HepG2 (cell line): ENCODE results near the gene CDK11B. TPM values are rescaled to one million over a fixed set of nuclear protein-coding genes. Genes with fewer than 3 reads are reported as not detected.

ENCODE experiments used
- ATAC-seq: fragments of 200-7000 bp; cut with Tn5 transposase; 3 replicates; pipeline ENCODE4 v1.9.1; 2020; ENCODE audit warnings: mild to moderate bottlenecking, moderate library complexity
- BruUV-seq: library from RNA; stranded (reverse); fragments of 400-500 nt; replicated peaks from 2 replicates; lab custom pipeline; 2021; lab: Mats Ljungman, UMichigan
- CTCF ChIA-PET: fragments of 300-600 bp; formaldehyde crosslinking; extraction: SDS; loops from one replicate; lab custom pipeline; 2021; ENCODE audit warnings: low total read pairs, inconsistent platforms, low intra/inter-chr PET ratio; lab: Yijun Ruan, JAX
- POLR2A ChIA-PET: fragments of 350-600 bp; sonication (Branson Sonifier 250); formaldehyde crosslinking; loops from one replicate; lab custom pipeline; 2020; ENCODE audit warnings: antibody characterized with exemption, inconsistent platforms; lab: Yijun Ruan, JAX
- DNase-seq: peaks from one replicate; pipeline ENCODE4 v3.0.0-alpha.2; 2015; ENCODE audit warnings: low spot score
- FAIRE-seq: peaks from 3 replicates; lab custom pipeline; 2011; peaks lifted over from hg19 to GRCh38; lab: Jason Lieb, UNC
- H2AFZ ChIP-seq: one replicate; pipeline ENCODE4 v1.6.1; 2011; ENCODE audit warnings: low read length, inconsistent platforms
- H3K27ac ChIP-seq: fragments of 300-600 bp; 3 replicates; pipeline ENCODE4 v1.8.0; 2011; ENCODE audit warnings: mixed run types, mild to moderate bottlenecking, mixed read lengths, low read length, inconsistent platforms; ENCODE audit not compliant: insufficient read depth; ENCODE audit errors: extremely low read length
- H3K27me3 ChIP-seq, 2 experiments: fragments of 200-600 bp in 1 of 2; 2 replicates in 1 of 2; 3 replicates in 1 of 2; pipeline versions ENCODE4 v1.6.0 to v1.8.0; 2011; ENCODE audit warnings: low read length in 2 of 2, mild to moderate bottlenecking in 2 of 2, moderate library complexity in 2 of 2, inconsistent platforms in 1 of 2; ENCODE audit not compliant: insufficient read depth in 2 of 2, control insufficient read depth in 1 of 2
- H3K36me3 ChIP-seq, 2 experiments: fragments of 200-600 bp in 1 of 2; replicated peaks in 1 of 2; 2 replicates in 1 of 2; 3 replicates in 1 of 2; pipeline versions ENCODE4 v1.5.1 to v1.8.0; 2011; ENCODE audit warnings: low read length in 2 of 2, inconsistent platforms in 1 of 2; ENCODE audit not compliant: insufficient read depth in 2 of 2, control insufficient read depth in 1 of 2
- H3K4me1 ChIP-seq: 2 replicates; pipeline ENCODE4 v1.5.1; 2012; ENCODE audit warnings: low read length, inconsistent platforms; ENCODE audit not compliant: insufficient read depth
- H3K4me2 ChIP-seq: 2 replicates; pipeline ENCODE4 v1.6.0; 2011; ENCODE audit warnings: low read depth, low read length, inconsistent platforms
- H3K4me3 ChIP-seq, 3 experiments: fragments of 200-600 bp in 1 of 3; sonication (generic), shearing (Covaris generic) in 1 of 3; replicated peaks in 1 of 3; 2 replicates each; pipeline ENCODE4 v1.5.1; 2011 to 2016; ENCODE audit warnings: low read length in 3 of 3, inconsistent platforms in 2 of 3, low read depth in 2 of 3, mild to moderate bottlenecking in 2 of 3, control low read depth in 1 of 3, mixed read lengths in 1 of 3; ENCODE audit not compliant: insufficient read depth in 1 of 3
- H3K79me2 ChIP-seq: one replicate; pipeline ENCODE4 v1.6.1; 2011; ENCODE audit warnings: low read length, inconsistent platforms; ENCODE audit not compliant: insufficient read depth
- H3K9ac ChIP-seq: 2 replicates; pipeline ENCODE4 v1.6.0; 2011; ENCODE audit warnings: mild to moderate bottlenecking, low read depth, low read length, inconsistent platforms; ENCODE audit not compliant: insufficient read depth
- H3K9me3 ChIP-seq: 2 replicates; pipeline ENCODE4 v1.5.1; 2012; ENCODE audit warnings: mild to moderate bottlenecking, low read length
- H4K20me1 ChIP-seq: 2 replicates; pipeline ENCODE4 v1.6.0; 2011; ENCODE audit warnings: inconsistent platforms, mild to moderate bottlenecking, low read length, moderate library complexity; ENCODE audit not compliant: insufficient read depth
- ELF4 ChIP-seq: sonication (generic); formaldehyde crosslinking; IDR thresholded peaks from 2 replicates; pipeline ENCODE4 v1.5.0; 2020; ENCODE audit warnings: missing genetic modification reagents, mild to moderate bottlenecking, moderate library complexity, borderline replicate concordance
- KLF9 ChIP-seq: IDR thresholded peaks from 2 replicates; pipeline ENCODE4 v1.6.1; 2016; ENCODE audit warnings: low read depth
- NFIC ChIP-seq: IDR thresholded peaks from 2 replicates; pipeline ENCODE4 v1.6.1; 2012; ENCODE audit warnings: mild to moderate bottlenecking, low read length, inconsistent platforms
- ZBTB14 ChIP-seq: sonication (generic); formaldehyde crosslinking; IDR thresholded peaks from 2 replicates; pipeline ENCODE4 v1.4.0; 2020; ENCODE audit warnings: missing genetic modification reagents
- ZNF720 ChIP-seq: sonication (generic); formaldehyde crosslinking; IDR thresholded peaks from 2 replicates; pipeline ENCODE4 v1.4.0; 2020; ENCODE audit warnings: missing genetic modification reagents
- WGBS: methylation state at CpG from one replicate; pipeline ENCODE4 v1.1.6; 2017; ENCODE audit warnings: low lambda C conversion rate; 5-methylcytosine and 5-hydroxymethylcytosine counted together
- in situ Hi-C: cut with HindIII; loops from 2 replicates; pipeline ENCODE4 v1.10.0; 2017; ENCODE audit warnings: low pct_unique_long_range_greater_than_20kb; ENCODE audit not compliant: extremely low pct_ligation_motif_present
- intact Hi-C: fragments of 100-400 bp; cut with micrococcal nuclease; formaldehyde crosslinking; loops from one replicate; pipeline ENCODE4 v1.10.0; 2022; ENCODE audit not compliant: unreplicated experiment
- polyA plus RNA-seq, 8 experiments: library from polyadenylated mRNA; depleted of rRNA in 3 of 8; stranded (reverse) in 7 of 8; unstranded in 1 of 8; fragments of >200 nt; fragmentation: Illumina TruSeq in 4 of 8; extraction: Trizol in 4 of 8; gene quantifications; 2 replicates each; pipeline versions ENCODE4 v1.2.1 to v1.2.3, GENCODE V29; 2011 to 2016; ENCODE audit warnings: low read depth in 4 of 8, missing spikeins in 1 of 8, mixed read lengths in 1 of 8; ENCODE audit not compliant: insufficient read depth in 1 of 8
- total RNA-seq, 5 experiments: library from RNA; depleted of rRNA; stranded (reverse); fragments of >200 nt; fragmentation: Illumina TruSeq; extraction: Trizol; gene quantifications; 2 replicates each; pipeline ENCODE4 v1.2.3, GENCODE V29; 2016; ENCODE audit warnings: low read depth in 1 of 5
- TF ChIP-seq, protein P1 (sequence below): sonication (generic); formaldehyde crosslinking; IDR thresholded peaks from 2 replicates; pipeline ENCODE4 v1.4.0; 2020; ENCODE audit warnings: missing genetic modification reagents
- TF ChIP-seq, protein P2 (sequence below): sonication (generic); formaldehyde crosslinking; IDR thresholded peaks from 2 replicates; pipeline ENCODE4 v1.4.0; 2020; ENCODE audit warnings: missing genetic modification reagents, borderline replicate concordance

CDK11B gene
- total and polyA plus RNA-seq, 2 of the 13 experiments (the other 11 are each of a cell fraction or from before 2014, with no cell fraction given) = 3.6 to 15.1 TPM

DNA sequence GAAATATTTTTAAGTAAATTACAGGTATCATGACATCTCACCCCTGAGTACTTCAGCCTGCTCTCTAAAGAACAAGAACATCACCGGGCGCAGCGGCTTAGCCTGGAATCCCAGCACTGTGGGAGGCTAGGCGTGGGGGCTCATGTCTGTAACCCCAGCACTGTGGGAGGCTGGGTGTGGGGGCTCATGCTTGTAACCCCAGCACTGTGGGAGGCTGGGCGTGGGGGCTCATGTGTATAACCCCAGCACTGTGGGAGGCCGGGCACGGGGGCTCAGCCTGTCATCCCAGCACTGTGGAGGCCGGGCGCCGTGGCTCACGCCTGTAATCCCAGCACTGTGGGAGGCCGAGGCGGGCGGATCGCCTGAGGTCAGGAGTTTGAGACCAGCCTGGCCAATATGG, 7.7 kb upstream of the CDK11B start:
- Histone ChIP-seq H2AFZ (no peak overlapping the region), H3K4me1 (no peaks in the 10 kb centered on the region), H3K9ac (no peak overlapping the region), H3K4me3 (no peak overlapping the region), H3K27ac (no peak overlapping the region), H3K9me3 (no peaks in the 10 kb centered on the region), H3K79me2 (no peaks in the 10 kb centered on the region), H3K27me3 (no peaks in the 10 kb centered on the region), H4K20me1 (no peaks in the 10 kb centered on the region), H3K36me3 (peaks cover 6 to 30% of the 10 kb centered on the region in 2 experiments; a peak in 4 of 5 replicates), H3K4me2 (no peak overlapping the region)
- ATAC-seq (no peak), DNase-seq (no peak), FAIRE-seq (no peak)
- intact Hi-C loops (no loop called here), in situ Hi-C loops (no loop called here)
- no TSS peak for BruUV-seq
- CTCF ChIA-PET = no interaction called here
- POLR2A ChIA-PET = no interaction called here
- no peak for TF ChIP-seq ZBTB14 (CRISPR knock-in tag)
- TF ChIP-seq ELF4 (CRISPR knock-in tag) = no peak
- no peak for TF ChIP-seq KLF9 (CRISPR knock-in tag)
- TF ChIP-seq, protein P1, sequence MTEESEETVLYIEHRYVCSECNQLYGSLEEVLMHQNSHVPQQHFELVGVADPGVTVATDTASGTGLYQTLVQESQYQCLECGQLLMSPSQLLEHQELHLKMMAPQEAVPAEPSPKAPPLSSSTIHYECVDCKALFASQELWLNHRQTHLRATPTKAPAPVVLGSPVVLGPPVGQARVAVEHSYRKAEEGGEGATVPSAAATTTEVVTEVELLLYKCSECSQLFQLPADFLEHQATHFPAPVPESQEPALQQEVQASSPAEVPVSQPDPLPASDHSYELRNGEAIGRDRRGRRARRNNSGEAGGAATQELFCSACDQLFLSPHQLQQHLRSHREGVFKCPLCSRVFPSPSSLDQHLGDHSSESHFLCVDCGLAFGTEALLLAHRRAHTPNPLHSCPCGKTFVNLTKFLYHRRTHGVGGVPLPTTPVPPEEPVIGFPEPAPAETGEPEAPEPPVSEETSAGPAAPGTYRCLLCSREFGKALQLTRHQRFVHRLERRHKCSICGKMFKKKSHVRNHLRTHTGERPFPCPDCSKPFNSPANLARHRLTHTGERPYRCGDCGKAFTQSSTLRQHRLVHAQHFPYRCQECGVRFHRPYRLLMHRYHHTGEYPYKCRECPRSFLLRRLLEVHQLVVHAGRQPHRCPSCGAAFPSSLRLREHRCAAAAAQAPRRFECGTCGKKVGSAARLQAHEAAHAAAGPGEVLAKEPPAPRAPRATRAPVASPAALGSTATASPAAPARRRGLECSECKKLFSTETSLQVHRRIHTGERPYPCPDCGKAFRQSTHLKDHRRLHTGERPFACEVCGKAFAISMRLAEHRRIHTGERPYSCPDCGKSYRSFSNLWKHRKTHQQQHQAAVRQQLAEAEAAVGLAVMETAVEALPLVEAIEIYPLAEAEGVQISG (CRISPR knock-in tag) = no peak
- no peak for TF ChIP-seq NFIC
- TF ChIP-seq, protein P2, sequence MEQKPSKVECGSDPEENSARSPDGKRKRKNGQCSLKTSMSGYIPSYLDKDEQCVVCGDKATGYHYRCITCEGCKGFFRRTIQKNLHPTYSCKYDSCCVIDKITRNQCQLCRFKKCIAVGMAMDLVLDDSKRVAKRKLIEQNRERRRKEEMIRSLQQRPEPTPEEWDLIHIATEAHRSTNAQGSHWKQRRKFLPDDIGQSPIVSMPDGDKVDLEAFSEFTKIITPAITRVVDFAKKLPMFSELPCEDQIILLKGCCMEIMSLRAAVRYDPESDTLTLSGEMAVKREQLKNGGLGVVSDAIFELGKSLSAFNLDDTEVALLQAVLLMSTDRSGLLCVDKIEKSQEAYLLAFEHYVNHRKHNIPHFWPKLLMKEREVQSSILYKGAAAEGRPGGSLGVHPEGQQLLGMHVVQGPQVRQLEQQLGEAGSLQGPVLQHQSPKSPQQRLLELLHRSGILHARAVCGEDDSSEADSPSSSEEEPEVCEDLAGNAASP = no peak
- TF ChIP-seq ZNF720 (CRISPR knock-in tag) = no peak
- WGBS = 100% methylated on average over 1 of the region's 15 CpGs
